ENCODE results near the gene ZNF616.

DNA sequence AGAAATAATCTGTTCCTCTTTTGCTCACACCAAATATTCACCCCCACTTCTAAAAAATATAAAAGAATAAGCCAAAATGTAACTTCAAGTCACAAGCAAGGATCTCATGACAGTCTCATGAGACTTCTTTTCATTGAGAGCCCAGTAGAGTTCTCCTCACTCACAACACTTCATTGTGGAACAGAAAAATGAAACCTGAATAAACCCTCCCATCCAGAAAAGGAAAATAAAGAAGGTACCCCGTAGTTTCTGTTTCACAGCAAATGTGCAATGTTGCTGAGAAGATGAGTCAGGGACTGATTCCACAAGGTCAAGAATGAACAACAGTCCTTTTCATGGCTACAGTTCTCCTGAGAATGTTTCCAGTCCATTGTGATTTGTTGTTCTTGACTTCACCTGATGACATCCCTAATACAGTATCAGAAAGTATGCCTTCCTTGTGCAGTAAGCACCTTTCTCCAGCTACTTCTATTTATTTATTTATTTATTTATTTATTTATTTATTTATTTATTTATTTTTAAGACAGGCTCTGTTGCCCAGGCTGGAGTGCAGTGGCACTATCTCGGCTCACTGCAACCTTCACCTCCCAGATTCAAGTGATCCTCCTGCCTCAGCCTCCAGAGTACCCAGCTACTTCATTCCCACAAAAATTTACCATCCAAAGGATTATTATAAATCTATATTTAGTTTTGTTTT lies 37.7 kb downstream of the ZNF616 start:
- no peak for TF ChIP-seq POLR2A (IDR thresholded peaks at IDR 0.05)
- TF ChIP-seq, protein P1, sequence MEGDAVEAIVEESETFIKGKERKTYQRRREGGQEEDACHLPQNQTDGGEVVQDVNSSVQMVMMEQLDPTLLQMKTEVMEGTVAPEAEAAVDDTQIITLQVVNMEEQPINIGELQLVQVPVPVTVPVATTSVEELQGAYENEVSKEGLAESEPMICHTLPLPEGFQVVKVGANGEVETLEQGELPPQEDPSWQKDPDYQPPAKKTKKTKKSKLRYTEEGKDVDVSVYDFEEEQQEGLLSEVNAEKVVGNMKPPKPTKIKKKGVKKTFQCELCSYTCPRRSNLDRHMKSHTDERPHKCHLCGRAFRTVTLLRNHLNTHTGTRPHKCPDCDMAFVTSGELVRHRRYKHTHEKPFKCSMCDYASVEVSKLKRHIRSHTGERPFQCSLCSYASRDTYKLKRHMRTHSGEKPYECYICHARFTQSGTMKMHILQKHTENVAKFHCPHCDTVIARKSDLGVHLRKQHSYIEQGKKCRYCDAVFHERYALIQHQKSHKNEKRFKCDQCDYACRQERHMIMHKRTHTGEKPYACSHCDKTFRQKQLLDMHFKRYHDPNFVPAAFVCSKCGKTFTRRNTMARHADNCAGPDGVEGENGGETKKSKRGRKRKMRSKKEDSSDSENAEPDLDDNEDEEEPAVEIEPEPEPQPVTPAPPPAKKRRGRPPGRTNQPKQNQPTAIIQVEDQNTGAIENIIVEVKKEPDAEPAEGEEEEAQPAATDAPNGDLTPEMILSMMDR (IDR thresholded peaks at IDR 0.05) = no peak

Data from lower leg skin (tissue), 3 donors.